GM21737 (cell line): ENCODE results near the gene SNX14.
A peak's percentile ranks its signal among the peaks of the same experiment; 100 is the strongest.
"Not testable (repeated sequence)": the region's sequence is repeated elsewhere in the genome, so short reads cannot be mapped to it uniquely, and the experiment has no call there.

Source experiments
- ATAC-seq: cut with Tn5 transposase; IDR thresholded peaks from one replicate; pipeline ENCODE4 v1.9.1; 2021; ENCODE audit warnings: mild to moderate bottlenecking, moderate library complexity; ENCODE audit not compliant: unreplicated experiment

The SNX14 gene

DNA sequence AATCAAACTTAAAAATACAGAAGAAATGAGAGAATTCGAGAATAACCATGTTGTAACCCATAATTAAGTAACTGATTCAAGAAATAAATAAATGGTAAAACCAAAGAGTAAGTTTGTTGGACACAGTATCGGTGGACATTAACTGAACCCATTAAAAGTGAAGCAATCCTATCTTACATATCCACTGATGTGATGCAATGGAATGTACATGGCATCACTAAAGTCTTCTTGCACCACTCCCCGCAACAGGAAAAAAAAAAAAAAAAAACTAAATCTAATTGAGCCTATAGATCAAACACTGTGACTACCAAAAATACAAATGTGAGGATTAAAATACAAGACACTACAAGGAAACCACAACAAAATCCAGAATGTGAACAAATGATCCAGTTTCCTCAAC lies 7.9 kb downstream of the SNX14 start:
- no peak for ATAC-seq

DNA sequence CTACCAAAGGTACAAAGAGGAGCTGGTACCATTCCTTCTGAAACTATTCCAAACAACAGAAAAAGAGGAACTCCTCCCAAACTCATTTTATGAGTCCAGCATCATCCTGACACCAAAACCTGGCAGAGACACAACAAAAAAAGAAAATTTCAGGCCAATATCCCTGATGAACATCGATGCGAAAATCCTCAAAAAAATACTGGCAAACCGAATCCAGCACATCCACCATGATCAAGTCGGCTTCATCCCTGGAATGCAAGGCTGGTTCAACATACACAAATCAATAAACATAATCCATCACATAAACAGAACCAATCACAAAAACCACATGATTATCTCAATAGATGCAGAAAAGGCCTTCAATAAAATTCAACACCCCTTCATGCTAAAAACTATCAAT lies 10.8 kb downstream of the SNX14 start:
- not testable (repeated sequence) for ATAC-seq

DNA sequence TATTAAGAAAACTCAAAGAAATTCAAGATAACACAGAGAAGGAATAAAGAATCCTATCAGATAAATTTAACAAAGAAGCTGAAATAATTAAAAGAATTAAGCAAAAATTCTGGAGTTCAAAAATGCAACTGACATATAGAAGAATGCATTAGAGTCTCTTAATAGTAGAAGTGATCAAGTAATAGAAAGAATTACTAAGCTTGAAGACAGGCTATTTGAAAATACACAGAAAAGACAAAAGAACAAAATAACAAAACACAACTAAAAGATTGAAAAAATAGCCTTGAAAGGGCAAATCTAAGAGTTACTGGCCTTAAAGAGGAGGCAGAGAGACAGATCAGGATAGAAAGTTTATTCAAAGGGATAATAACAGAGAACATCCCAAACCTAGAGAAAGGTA lies 12.1 kb downstream of the SNX14 start:
- ATAC-seq = no peak

DNA sequence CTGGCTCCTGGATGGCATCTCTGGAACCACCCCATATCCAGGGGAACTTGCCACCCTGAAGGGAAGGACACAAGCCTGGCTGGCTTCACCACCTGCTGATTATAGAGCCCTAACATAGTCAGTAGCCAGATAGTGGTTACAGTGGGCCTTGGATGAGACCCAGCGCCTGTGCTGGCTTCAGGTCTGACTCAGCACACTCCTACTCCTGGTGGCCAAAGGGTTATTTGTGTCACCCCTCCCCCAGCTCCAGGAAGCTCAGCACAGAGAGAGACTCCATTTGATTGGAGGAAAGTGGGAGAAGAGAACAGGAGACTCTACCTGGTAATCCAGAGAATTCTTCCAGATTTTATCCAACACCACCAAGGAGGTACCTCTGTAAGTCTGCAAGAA lies 12.8 kb downstream of the SNX14 start:
- ATAC-seq = peak; percentile 52

DNA sequence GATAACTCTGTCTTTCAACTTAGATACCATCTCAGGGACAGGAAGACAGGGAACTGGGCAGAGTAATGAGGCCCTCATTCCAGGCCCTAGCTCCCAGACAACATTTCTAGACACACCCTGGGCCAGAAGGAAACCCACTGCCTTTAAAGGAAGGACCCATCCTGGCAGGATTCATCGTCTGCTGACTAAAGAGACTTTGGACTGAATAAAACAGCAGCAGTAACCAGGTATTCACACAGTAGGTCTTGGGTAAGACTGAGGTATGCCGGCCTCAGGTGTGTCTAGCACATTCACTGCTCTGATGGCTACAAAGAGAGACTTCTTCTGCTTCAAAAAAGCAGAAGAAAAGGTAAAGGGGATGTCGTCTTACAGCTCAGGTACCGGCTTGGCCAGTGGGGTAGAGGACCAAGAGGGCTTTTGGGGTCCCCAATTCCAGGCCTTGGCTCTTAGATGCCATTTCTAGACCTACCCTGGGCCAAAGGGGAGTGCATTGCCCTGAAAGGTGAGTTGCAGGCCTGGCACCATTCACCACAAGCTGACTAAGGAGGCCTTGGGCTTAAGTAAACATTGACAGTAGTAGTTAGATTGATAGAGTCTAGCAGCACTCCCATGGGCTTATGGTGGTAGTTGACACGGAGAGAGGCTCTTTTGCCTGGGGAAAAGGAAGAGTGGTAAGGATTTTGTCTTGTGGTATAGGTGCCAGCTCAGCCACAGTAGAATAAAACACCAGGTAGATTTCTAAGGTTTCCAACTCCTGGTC lies 13.4 kb downstream of the SNX14 start:
- ATAC-seq = no peak

DNA sequence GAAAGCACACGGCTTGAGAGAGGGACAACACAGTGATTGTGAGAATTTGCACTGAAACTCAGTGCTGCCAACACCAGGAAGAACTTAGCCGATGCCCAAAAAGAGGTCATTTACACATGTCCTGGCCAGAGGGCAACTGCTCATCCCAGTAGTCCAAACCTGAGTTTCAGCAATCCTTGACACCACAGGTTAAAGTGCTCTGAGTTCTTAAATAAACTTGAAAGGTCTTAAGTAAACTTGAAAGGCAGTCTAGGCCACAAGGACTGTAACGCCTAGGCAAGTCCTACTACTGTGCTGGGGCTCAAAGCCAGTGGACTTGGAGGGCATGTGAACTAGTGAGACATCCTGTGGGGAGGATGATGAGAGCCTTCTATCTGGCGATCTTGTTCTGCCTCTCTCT lies 14.1 kb downstream of the SNX14 start:
- no peak for ATAC-seq

DNA sequence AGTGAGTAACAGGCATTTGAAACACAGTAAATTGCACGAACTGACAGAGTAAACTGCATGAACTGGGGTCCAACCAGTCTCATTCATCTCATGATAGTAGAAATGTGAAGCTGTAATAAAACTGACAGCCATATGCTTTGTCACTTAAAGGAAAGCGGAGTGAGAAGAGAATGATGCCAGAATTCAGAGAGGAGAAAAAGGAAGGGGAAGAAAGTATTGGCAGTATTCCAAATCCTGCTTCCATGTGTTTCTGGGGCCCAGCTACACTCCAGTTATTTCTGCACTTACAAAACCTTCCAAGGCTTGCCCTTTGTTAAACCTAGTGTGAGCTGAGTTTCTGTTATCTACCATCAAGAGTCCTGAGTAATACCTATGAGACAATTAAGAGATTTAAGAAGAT lies 17.2 kb downstream of the SNX14 start:
- no peak for ATAC-seq

DNA sequence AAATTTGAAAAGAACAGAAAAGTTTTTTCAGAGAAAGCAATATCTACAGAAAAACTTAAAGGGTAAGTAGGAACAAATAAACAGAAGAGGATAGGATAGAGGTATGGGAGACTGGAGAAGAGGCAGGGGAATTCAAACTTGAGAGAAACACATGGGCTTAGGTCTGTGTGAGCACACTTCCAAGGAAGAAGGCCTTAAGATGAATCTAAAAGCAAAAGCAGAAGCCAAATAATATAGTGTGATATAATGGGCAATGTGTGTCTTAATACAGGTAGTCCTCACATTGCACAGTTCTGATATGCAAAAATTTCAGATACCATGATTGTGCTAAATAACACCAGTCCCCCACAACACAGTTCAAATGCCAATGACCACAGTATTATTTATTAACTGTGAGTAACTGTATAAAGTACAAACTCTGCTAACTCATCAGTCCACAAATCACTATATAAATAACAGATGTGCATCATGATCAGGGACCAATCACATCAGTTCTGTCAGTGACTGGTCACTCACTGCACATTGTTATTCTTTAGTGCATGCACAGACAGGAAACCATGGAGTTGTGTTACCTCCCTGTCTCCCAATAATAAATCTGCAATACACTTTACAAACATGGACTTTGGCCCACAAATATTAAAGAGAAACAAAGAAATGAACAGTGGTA lies 18.6 kb downstream of the SNX14 start:
- no peak for ATAC-seq

DNA sequence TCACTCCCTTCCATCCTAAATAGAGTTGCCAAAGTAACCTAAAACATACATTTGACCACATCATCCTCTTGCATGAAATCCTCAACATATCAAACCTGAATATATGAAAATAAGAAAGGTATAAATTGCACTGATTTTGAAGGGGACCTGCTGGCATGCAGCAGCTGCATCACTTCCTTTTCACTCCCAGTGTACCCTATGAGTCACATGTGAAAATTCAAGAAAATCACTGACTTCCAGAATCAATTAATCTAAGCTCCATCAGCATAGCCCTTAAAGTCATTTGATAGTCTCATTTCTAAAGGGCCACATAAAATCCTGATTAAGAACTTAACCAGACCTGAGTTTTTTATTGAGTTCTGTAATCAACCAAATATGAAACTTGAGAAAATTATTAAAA lies 24.3 kb downstream of the SNX14 start:
- no peak for ATAC-seq

DNA sequence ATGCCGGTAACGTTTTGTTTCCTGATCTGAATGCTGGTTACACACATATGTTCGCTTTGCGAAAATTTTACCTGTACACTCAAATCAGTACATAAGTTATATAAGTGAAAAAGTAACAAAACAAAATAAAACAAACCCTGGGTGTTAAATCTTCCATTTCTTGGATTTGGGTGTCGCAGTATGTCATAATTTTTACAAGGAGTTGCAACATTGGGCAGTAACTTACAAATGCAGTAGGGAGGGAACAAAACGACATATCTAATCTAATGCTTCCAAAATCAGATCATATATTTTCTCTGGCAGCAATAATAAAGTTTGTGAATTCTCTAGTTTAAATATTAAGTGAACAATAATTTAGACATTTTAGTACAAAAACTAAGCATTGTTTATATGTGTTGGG lies 25.2 kb downstream of the SNX14 start:
- ATAC-seq = no peak

DNA sequence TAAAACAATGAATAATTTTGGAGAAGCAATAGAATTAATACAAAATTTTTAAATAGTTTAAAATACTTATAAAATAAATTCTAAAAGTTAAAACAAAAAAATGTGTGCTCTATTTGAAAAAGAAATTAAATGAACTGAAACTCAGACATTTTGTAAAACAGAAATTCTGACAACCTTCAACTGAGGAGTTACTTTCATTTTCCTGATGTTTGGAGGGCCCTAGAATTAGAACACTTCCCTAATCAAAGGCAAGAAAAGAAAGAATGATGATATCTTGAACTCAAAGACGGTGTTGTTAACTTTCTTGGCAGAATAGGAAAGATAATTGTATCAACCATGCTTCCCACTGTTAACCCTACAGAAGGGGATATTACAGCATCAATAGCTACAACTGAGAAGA lies 27.9 kb downstream of the SNX14 start:
- no peak for ATAC-seq

DNA sequence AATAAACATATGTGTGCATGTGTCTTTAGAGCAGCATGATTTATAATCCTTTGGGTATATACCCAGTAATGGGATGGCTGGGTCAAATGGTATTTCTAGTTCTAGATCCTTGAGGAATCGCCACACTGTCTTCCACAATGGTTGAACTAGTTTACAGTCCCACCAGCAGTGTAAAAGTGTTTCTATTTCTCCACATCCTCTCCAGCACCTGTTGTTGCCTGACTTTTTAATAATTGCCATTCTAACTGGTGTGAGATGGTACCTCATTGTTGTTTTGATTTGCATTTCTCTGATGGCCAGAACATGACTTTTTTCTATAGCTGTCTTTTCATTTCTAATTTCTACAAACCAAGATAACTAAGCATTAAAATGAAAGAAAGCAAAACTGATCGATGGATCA lies 29.4 kb downstream of the SNX14 start:
- ATAC-seq = not testable (repeated sequence)

DNA sequence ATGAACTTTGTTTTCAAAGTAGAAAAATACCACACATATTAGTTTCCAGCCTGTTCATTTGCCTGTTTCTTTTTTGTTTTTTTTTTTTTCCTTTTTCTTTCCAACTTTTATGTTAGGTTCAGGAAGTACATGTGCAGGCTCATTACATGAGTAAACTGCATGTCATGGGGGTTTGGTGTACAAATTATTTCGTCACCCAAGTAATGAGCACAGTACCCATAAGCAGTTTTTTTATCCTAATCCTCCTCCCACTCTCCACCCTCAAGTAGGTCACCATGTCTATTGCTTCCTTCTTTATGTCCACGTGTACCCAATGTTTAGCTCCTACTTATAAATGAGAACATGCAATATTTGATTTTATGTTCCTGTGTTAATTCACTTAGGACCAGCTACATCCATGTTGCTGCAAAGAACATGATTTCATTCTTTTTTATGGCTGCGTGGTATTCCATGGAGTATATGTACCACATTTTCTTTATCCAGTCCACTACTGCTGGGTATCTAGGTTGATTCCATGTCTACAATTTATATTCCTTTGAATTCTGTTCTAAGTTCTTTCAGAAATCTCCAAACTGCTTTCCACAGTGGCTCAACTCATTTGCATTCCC lies 31.8 kb downstream of the SNX14 start:
- ATAC-seq = no peak

DNA sequence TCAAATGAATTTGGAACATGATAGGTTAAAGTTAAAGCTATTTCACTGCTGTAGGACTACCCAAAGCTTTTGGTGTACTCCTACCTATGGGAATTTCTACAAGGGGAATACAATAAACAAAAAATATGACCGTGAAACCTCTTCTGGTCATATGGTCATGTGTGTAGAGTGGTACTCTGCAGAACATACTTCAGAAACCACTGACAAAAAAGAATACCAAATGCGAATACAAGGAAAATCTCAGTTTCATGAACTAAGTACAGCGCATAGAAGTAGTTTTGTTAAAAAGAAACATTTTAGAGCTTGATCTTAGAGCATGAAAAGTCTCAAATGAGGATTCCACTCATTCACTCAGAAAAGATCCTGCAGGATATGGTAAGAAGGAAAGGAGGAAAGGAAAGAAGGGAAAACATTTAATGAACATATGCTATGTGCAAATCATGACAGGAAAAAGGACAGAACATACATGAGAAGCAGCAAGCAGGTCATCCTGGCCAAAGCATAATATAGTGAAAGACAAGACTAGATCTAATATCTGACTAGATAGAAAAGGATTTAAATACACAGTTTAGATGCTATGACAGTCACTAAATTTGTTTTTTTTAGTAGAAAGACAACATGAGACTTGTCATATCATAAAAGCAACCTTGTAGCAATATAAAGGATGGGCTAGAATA lies 36.5 kb downstream of the SNX14 start:
- no peak for ATAC-seq

DNA sequence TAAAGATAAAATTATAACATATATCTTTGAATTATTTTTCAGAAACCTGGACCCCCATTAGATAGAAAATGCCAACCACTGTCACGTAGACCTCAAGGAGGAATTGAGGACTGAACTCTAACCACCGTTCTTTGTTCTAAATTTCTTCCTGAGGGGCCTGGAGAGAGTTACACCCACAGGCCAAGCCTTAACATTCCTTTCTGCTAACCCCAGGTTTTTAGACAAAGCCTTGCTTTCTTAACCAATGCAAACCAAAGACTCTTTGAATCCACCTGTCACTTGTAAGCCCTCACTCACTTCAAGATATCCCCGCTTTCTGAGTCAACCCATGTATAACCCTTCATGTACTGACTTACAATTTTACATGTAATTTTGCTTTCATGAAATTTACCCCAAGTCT lies 41.0 kb downstream of the SNX14 start:
- no peak for ATAC-seq

DNA sequence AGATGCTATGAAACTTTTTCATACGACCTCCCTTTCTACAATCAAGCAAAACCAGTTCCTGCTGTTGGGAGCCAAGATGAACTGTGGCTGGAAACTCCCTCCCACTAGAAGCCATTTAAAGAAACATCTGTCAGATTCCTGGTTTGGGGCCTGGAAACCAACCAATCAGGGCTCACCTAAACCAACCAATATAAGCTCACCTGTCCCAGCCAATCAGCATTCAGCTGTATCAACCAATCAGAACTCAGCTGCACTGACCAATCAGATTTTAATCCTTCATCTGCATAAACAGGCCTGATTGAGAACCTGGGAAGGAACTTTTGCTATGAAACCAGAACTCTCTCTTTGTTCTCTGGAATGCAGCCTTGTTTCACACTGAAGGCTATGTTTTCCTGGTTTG lies 42.4 kb downstream of the SNX14 start:
- ATAC-seq = no peak

DNA sequence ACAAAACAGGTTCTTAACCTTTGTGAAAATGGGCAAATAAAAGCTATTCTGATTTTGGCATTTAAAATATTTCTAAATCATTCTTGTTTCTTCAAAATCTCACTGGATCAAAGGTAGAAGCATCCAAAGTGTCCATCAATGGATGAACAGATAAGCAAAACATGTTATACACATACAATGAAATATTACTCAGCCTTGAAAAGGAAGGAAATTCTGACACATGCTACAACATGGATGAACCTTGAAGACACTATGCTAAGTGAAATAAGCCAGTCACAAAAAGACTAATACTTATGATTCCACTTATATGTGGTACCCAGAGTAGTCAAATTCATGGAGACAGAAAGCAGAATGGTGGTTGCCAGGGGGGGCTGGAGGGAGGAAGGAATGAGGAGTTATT lies 45.9 kb downstream of the SNX14 start:
- ATAC-seq = no peak

DNA sequence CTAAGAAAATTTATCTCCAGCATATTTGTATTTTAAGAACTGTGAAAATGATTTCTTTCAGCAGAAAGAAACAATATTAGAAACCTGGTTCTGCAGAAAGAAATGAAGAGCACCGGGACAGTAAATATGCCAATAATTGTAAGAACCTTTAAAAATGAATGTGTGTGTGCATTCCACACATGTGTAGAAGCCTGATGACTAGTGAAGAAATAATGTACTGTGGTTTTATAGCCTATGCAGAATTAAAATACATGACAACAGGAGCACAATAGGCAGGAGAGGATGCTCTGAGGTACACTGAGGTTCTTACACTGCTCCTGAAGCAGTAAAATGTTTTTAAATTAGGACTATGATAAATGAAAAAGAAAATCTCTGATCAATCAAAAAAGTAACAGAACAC lies 48.9 kb downstream of the SNX14 start:
- no peak for ATAC-seq

DNA sequence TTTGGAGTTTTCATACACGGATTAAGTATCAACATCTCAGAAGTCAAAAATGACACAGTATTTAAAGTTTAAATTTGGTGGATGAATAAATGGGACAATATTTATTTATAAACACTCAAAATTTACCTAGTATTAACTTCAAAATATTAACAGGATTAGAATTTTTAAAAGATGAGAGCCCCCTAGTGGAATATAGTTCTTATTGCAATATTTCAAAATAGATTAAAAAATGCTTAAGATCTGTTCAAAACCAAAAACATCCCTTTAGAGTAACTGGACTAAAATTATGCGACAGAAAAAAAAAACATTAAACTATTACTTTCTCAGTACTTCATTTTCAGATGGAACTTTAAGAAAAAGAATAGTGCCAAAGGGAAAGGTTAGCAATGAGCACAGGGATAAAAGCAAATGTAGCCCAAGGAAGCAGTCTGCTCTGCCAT lies 56.6 kb downstream of the SNX14 start:
- ATAC-seq = no peak

DNA sequence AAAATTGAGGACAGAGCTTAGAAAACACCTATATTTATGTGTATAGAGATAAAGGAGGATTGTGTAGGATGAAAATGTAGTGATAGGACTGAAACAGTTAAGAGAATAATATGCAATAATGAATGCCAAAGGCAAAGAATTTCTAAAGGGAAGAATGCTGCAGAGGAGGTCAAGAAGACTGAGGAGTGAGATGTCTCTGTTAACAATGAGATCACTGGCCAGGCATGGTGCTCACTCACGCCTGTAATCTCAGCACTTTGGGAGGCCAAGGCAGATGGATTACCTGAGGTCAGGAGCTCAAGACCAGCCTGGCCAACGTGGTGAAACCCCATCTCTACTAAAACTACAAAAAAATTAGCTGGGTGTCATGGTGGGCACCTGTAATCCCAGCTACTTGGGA lies 69.4 kb downstream of the SNX14 start:
- not testable (repeated sequence) for ATAC-seq

DNA sequence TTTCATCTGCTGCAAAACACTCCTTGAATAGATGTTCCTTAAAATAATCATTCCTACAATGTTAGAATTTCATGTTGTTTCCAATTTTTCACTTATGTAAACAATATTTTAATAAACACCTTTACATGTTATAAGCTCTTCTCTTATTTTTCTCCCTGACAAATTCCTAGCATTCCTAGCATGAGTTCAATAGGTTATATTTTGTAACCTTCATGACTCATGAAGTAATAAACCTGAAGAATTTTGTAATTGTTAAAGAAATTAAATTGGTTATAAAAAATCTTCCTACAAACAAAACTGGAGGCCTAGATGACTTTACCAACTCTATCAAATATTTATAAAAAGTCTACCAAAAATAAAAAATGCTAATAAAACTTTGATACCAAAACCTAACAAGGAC lies 77.5 kb downstream of the SNX14 start:
- no peak for ATAC-seq
